GM18907 (cell line): ENCODE measurements around the gene MLC1.
"Not testable (repeated sequence)": the region's sequence is repeated elsewhere in the genome, so short reads cannot be mapped to it uniquely, and the experiment has no call there.

Experiments used
- ATAC-seq: cut with Tn5 transposase; IDR thresholded peaks from one replicate; pipeline ENCODE4 v1.9.1; 2021; ENCODE audit warnings: mild to moderate bottlenecking, moderate library complexity; ENCODE audit not compliant: unreplicated experiment

Gene MLC1

GRCh38 chr22:50104141-50104544, 18.9 kb upstream of the MLC1 start:
- no peak for ATAC-seq

DNA sequence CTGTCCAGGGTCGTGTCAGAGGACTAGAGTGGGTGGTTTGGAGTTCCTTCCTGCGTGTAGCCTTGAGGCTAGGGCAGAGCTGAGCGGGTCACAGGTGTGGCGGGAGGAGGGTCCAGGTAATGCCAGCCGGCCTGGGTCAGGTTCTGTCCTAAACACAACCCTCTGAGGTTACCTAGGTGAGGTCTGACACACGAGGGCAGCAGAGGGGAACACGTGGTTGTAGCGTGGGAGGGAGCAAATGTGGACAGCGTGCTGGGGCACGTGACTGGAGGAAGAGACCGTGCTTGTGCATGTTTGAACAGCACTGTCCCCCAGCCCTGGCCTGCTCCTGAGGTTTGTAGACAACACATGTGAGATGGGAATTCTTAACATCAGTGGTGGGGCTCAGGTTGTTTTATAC, 17.7 kb upstream of the MLC1 start:
- no peak for ATAC-seq

GRCh38 chr22:50101870-50102565, 16.8 kb upstream of the MLC1 start:
- no peak for ATAC-seq

DNA sequence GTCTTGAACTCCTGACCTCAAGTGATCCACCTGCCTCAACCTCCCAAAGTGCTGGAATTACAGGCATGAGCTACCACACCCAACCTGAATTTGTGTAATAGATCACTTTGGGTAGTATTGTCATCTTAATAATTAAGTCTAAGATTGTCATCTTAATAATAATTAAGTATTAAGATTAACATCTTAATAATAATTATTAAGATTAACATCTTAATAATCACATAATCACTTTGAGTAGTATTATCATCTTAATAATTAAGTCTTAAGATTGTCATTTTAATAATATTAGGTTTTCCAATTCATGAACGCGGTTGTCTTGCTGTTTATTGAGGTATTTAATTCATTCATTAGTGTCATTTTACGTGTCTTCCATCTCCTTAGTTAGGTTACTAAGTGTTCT, 12.8 kb upstream of the MLC1 start:
- no peak for ATAC-seq

GRCh38 chr22:50092342-50092741, 7.1 kb upstream of the MLC1 start:
- ATAC-seq: no peak

DNA sequence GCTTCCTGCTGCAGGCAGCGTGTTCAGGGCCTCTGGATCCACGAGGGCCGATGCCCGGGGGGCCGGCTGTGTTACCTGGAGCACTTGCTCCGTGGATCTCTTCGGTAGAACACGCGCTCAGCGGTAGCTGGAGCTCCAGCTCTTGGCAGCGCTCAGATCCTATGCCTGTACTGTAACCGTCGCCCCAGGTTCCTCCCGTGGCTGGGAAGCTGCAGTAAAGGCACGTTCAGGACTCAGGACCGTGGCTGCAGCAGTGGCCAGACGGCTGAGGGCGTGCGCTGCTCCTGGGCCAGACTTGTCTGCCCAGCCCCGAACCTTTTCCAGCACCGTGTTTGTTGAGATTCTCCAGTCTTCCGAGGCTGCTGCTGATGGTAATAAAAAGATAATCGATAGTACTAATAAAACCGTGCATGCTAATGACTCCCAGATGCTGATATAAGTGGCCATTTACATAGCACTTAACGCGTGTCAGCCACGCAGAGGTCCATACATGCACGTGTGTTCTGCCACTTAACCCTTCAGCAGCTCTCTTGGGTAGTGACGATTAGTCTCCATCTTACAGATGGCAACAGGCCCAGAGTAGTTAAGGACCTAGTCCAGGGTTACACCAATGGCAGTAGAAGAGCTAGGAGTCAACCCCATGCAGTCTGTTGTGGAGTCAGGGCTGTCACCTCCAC, 6.0 kb upstream of the MLC1 start:
- no peak for ATAC-seq

DNA sequence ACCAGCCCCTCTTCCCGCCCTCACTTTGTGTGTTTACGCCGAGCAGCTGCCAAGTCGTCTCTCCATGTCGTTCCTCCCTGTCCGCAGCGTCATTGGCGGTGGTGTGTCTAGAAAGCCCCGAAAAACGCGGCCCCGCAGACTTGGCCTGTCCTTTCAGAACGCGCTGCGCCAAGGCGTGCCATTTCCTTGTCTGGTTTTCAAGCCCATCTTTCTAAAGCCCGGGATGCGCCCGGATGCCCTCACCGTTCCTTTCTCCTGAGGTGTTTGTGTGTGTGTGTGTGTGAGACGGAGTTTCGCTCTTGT, 5.1 kb upstream of the MLC1 start:
- no peak for ATAC-seq

GRCh38 chr22:50089682-50090411, 4.6 kb upstream of the MLC1 start, which contains the start of gene MOV10L1:
Gene MOV10L1 (plus strand): TSS chr22:50090006. CDS start chr22:50090089, 83 bp downstream.
- ATAC-seq: no peak

GRCh38 chr22:50089231-50089630, 4.0 kb upstream of the MLC1 start:
- ATAC-seq: no peak

DNA sequence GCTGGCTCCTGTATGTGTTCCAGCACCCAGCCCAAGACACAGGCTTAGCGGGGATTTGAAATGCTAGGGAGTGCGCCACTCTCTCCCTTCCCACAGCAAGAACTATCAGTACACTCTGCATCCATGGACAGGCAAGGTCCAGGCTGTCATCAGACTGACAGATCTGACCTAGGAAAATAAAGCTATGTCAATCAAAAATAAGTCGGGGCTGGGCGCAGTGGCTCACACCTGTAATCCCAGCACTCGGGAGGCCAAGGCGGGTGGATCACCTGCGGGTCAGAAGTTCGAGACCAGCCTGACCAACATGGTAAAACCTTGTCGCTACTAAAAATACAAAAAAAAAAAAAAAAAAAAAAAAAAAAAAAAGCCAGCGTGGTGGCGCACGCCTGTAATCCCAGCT, 2.9 kb upstream of the MLC1 start:
- ATAC-seq: no peak

DNA sequence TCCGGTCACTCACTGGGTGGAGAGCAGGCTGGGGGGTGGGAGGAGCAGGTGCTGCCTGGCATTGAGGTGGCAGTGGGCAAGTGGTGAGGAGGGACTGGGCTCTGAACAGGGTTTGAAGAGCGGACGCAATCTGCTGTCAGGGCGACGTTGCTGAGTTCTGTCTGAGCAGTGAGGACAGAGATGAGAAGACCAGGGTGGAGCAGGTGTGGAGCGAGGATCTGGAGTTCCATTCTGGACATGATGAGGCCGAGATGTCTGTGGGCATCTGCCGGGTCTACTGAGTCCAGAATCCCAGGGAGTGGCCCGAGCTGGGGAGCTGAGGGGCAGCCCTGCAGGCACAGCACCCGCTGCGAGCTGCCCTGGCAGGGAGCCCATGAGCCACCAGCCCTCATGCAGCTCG, 2.4 kb upstream of the MLC1 start:
- ATAC-seq: no peak

GRCh38 chr22:50086975-50087374, 1.7 kb upstream of the MLC1 start:
- ATAC-seq: not testable (repeated sequence)

DNA sequence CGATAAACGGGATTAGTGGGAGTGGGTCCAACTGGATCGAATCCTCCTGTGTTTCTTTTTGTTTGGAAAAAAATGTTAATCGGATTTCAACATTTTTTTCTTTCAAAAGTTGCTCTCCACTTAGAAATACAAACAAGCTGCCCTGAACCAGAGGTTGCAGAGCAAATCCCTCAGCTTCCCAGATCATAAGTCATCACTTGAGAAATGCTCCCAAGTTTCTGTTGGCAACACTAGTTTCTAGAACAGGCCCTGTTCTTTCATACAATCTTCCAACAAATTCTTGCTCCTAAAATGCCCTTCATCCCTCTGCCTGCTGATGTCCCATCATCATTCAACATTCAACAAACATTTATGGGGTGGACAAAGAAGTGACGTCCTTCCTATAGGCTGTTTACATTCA, 1.3 kb upstream of the MLC1 start:
- ATAC-seq: no peak

DNA sequence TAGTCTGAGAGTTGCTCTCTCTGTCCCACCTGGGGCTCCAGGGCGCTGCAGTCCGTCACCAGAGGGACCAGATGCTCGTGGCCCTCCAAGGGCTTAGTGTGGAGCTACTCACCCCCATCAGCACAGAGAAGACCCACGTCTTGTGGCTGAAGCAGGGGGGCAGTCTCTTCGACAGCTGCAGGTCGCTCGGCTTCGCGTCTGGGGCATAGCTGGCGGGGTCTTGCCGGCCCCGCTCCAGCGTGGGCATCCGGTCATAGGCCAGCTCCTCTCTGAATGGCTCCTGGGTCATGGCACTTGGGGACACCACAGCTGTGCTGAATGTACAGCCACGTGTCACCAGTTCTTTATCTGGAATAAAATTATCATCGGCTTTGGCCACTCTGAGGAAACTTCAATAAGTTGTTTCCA, 608 bp downstream of the MLC1 start:
- no peak for ATAC-seq

DNA sequence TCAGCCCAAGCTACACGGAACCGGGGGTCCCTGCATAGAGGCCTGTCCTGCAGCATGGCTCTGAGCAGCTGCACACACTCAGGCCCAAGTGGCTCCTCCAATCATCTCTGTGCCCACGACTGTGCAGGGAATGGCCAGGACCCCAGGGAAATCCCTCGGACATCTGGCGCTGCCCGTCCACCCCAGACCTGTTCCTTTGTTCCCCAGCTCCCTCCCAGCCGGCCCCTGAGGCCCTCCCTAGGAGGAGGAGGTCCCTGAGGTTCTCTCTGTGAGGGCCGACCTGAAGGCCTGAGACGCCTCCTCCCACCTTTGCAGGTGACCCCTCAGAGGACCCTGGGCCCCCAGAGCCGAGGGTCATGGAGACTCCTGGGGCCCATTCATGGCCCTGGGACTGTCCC, 1.1 kb downstream of the MLC1 start:
- no peak for ATAC-seq

DNA sequence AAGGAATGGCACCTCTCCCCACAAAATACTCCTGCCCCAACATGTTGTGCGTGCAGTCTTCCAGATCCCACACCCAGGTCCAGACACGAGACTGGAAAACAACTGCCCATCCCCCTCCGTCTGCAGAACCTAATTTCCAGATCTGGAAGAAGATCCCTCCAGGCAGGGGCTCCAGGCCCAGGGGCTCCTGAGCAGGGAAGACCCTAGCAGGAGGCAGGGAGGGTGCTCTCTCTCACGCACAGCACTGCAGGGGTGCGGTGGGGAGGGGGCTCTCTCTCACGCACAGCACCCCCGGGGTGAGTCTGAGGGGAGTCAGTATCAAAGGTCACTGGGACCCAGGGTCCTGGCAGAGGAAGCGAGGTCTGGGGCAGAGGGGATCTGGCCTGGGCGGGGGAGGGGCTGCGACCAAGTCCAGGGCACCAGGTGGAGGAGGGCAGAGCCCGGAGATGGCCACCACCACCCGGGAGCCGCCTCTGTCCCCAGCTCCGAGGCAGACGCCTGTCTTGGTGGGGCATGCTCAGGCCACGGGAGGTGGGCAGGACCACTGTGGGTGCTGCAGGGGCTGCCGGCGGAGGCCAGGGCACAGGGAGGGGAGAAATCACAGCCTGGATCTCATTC, 1.7 kb downstream of the MLC1 start:
- ATAC-seq: no peak

DNA sequence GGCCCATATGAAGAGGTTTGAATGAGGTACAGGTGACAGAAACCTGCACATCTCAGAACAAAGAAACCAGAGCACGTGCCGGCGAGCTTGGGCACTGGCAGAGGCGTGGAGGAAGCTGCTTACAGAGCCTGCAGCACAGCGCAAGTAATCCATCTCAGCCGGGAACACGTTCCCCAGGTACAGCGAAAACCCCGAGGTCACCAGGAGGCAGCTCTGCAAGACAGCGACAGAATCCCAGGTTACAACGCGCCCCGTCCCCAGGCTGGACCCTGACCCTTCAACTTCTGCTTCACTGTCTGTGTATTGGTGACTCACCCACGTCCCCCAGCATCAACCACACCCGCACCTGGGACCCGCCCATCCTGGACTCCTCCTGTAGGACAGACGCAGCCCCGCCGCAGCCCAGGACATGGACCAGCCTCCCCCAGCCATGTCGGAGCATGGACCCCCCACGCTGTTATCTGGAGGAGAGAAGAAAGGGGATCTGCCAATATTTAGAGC, 2.2 kb downstream of the MLC1 start:
- ATAC-seq: no peak

DNA sequence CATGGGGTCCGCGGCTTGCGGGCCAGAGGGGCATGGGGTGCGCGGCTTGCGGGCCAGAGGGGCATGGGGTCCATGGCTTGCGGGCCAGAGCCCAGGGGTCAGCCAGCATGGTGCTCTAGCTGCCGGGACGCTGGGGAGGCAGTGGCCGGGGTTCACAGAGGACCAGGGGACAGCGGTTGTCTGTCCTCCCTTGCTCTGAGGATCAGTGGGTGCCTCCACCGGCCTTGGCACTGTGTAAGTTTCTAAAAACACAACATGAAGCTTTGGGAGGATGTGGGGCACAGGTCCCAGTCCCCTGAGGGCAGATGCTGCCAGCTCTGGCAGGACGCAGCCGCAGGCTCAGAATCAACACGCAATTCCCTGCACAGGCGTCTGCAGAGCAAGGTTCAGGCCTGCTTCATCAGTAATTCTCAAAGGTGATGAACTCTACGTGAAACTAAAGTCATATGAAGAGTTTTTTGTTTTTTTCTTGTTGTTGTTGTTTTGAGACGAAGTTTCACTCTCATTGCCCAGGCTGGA, 3.0 kb downstream of the MLC1 start:
- no peak for ATAC-seq

- no peak for ATAC-seq
These were observed 3.6 kb downstream of the MLC1 start for GRCh38 chr22:50081426-50082196.

GRCh38 chr22:50080077-50080465, 5.2 kb downstream of the MLC1 start:
- ATAC-seq: no peak

DNA sequence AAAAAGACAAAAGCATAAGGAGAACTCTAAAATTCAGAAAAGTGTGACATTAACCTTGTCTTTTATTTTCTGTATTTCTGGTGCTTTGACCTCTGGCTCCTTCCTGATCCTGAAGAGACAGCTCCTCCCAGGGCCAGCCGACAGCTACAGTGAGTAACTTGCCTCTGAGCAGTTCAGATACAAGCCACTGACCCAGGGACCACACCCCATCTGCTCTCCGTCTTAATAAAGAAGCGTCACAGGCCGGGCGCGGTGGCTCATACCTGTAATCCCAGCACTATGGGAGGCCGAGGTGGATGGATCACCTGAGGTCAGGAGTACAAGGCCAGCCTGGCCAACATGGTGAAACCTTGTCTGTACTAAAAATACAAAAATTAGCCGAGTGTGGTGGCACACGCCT, 6.5 kb downstream of the MLC1 start:
- ATAC-seq: no peak
